ENCODE results near the gene SMIM5.
"Not testable (repeated sequence)": the region's sequence is repeated elsewhere in the genome, so short reads cannot be mapped to it uniquely, and the experiment has no call there.

SMIM5 gene

DNA sequence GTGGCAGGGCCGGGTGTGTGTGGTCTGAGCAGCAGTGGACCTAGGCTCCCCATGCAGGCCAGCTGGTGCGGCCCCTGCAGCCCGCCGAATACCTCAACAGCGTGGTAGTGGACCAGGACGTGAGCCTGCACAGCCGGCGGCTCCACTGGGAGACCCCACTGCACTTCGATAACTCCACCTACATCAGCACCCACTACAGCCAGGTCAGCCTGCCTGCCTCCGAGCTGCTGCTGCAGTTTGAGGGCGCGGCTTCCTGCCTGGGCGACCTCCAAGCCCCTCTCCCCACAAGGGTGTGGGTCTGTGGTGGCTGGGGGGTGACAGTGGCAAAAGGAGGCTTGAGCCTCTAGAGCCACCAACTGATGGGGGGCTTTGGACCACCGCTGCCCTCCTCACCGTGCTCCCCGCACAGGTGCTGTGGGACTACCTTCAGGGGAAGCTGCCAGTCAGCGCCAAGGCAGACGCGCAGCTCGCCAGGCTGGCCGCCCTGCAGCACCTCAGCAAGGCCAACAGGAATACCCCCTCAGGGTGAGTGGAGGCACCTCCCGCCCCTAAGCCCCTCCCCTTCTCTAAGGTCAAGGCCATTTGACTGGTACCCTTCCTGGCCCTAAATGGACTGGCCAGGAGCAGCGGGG lies 8.4 kb upstream of the SMIM5 start:
- no peak for DNase-seq (ENCODE audit: low spot score)

DNA sequence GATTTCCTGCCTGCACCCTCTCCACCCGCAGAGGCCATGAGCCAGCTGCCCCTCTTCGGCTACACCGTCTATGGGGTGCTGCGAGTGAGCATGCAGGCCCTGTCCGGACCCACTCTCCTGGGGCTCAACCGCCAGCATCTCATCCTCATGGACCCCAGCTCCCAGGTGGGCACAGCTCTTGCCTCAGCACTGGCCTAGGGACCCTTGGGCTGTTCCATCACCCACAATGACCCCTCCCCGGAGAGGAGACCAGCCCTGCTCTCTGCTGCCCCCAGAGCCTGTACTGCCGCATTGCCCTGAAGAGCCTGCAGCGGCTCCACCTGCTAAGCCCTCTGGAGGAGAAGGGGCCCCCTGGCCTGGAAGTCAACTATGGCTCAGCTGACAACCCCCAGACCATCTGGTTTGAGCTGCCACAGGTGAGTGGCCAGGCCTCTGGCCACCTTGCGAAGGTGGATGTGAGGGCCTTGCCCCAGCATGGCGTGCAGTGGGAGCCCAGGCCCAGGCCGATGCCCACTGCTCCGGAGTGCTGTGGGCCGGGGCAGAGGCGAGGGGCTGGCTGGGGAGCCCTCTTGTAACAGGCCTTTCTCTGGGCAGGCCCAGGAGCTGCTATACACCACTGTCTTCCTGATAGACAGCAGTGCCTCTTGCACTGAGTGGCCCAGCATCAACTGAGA lies 7.3 kb upstream of the SMIM5 start:
- DNase-seq (ENCODE audit: low spot score) = peak; percentile 72

DNA sequence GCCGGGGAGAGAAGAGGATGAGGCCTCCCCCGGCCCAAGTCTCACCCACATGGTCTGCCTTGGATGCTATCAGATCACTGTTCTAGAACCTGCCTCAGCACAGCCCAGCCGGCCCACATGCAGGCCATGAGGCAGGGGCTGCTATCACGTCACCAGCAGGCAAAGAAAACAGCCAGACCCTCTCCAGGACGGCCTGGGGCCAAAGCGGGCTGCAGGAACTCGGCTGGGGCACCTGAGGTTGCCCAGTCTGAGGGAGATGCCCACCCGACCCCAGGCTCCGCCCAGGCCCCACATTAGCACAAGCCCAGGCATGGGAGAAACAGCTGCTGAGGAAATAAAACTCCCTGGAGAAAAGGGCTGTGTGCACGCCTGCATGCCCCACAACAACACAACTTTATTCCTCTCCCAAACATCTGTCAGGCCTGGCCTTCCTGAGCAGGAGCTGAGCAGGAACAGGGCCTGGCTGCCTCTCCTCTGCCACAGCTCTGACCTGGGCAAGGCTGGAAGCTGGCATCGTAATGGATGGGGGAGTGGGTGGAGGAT lies 6.7 kb upstream of the SMIM5 start:
- no peak for DNase-seq (ENCODE audit: low spot score)

DNA sequence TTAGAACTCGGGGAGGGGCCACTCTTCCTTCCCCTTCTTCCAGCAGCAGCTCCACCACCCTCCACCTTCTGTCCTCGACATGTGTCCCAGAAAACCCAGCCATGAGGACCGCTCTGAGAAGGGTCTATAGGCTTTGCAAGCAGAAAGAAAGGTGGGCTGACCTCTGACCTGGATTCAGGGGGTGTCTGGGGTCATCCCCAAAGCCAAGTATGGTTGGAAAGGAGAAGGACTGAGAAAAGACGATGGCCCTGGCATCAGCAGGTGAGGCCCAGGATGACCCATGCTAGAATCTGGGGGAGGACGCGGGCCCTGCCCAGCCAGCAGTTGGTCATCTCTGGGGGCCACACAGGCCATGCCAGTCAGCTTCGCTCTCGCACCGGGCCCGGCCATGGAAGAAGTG lies 6.1 kb upstream of the SMIM5 start:
- DNase-seq (ENCODE audit: low spot score) = no peak

DNA sequence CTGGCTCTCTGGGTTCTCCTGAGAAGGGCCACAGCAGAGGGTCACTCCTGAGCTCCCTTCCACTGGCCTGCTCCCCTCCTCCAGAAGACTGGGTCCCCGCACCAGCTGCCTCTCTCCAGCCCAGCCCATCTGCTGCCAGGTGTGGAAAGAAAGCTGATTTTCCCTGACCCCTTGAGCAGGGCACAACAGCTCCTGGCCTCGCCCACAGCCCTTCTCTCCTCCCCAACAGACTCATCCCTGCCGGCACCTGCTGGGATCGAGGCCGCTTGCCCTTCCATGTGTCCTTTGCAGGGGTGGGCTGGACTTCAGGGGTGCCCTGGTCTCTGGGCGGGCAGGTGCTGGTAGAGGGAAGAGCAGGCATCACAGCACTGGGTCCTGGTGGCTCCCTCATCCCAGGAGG lies 4.8 kb upstream of the SMIM5 start:
- DNase-seq (ENCODE audit: low spot score) = no peak

DNA sequence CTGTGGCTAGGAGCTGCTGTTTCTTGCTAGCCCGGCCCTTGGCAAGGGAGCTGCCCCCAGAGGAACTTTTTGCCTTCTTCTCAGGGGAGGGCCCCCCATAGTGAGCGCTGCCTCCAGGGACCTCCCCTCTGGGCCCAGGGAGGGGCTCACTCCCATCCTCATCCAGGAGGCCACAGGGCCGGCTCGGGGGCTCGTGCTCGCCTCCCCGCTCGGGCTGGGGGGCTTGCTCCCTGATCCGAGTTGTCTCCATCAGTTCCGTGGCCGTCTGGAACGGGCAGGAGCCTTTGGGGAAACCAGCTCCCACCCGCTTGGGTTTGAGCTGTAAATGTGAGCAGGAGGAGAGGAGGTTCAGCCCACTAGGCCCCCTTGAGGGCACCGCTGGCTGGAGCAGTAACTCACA lies 4.1 kb upstream of the SMIM5 start:
- no peak for DNase-seq (ENCODE audit: low spot score)

DNA sequence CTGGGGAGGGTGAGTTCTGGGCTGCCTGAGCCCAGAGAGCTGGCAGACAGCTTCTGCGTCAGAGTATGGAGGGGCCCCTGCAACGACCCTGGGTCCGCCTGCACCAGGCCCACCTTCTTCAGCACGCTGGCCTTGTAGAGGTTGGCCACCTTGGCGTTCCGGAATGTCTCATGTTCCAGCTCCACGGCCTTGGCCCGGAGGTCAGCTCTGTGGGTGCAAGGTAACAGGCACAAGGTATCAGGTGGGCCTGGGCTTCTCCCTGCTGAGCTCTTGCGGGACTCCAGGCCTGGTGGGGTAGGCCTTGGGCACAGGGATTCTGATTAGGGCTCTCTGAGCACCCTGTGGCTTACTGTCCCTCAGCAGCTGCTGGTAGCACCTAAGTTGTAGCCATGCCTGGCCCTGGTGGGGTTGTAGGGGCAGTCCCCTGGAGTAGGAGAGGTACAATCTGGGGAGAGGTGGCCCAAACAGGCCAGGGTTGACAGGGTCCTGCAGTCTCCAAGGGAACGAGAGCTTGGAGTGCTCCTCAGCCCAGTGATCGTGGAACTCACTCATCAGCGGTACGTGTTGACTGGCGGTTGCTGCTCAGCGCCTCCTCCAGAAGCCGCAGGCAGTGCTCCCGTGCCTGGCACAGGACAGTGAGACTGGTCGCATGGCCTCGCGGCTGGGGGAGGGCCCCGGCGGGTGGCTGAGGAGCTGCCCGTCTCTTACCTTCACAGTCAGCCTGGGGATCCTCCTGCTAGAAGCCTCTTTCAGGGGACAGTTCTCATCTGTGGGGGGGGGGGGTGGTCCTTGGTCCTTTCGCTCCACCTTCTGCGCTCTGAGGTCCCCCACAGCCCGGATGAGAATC lies 2.9 kb upstream of the SMIM5 start:
- DNase-seq (ENCODE audit: low spot score) = no peak

DNA sequence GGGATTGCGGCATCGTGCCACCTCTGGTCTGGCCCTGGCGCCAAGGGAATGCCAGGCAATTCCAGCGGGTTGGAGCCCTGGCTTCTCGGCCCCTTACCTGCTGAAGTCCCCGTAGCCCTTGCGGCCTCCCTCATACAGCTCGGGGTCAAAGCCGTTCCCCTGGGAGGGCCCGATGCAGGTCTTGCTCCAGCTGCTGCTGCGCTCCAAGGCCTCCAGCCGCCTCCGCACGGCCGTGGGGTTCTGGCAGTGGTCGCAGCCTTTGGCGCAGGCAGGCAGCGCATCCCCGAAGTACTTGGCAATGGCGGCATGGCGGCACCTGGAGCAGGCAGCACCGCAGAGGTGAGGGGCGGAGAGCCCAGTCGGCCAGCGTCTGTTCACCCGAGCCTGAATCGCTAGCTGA lies 1.9 kb upstream of the SMIM5 start:
- DNase-seq (ENCODE audit: low spot score) = no peak

DNA sequence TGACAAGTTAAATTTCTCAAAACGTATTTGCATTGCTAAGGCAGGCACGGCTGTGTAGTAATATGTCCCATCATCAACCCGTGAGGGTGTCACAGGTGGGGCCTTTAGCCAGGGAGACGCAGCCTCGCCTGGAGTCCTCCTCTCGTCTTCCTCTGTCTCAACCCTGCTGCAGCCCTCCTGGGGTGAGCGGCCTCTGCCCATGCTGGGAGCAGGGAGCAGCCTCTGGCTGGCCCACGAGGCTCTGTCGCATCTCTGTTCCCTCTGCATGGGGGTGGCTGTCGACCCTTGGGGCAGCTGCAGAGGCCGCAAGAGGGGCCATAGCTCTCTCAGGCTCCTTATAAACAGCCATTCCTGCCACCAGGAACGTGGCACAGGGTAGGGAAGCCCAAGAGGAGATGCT lies 806 bp upstream of the SMIM5 start:
- DNase-seq (ENCODE audit: low spot score) = no peak

DNA sequence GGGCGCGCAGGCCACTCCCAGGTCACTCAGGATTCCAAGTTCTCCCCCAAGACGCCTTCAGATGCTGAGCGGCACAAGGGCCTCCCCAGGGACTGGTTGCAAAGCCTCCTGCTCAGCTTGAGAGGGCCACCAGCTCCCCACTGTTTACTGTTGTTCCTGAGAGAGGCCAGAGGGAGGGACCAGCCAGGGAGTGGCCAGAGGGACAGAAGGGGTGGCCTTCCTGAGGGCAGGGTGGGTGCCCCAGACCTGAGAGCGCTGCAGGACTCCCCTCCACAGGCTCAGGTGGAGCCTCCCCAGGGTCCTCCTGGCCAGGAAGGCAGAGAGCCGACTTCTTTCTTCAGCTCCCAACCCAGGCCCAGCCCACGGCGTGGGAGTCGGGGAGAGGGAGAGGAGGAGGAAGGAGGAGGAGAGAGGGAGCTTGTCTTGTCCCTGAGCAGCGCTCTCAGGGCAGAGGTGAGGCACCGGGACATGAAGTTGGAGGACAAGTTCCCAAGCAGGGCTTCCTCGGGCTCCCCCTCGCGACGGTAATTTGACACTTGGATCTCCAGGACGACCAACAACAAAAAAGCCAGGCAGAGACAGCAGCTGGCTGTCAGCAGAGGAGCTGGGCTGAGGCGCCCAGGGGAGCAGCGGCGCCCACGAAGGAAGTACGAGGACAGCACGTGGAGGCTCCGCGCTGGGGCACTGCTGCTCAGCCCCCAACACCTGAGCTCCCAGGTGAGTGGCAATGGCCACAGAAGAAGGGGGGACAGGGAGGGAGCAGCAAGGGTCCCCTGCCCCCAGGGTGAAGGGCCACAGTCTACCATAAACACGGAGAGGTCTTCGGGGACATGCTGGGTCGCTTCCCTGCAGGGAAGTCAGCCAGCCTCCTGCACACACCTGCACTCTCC lies 497 bp downstream of the SMIM5 start:
- DNase-seq (ENCODE audit: low spot score) = peak; percentile 96

DNA sequence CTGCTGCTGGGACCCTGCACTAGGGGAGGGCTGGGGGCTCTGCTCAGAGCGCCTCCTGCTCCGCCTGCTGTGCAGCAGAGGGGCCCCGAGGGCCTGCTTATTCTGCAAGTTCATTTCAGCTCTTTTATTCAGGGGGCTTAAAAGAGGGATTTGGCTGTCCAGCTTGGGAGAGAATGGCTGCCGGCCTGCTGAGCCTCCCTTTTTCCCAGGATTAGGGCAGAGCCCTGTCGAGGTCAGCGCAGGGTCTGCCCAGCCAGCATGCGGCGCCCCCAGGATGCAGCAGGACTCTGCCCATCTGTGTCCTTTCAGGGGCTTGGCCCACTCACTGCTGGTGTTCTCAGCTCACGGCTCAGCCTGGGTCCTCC lies 1.1 kb downstream of the SMIM5 start:
- no peak for DNase-seq (ENCODE audit: low spot score)

DNA sequence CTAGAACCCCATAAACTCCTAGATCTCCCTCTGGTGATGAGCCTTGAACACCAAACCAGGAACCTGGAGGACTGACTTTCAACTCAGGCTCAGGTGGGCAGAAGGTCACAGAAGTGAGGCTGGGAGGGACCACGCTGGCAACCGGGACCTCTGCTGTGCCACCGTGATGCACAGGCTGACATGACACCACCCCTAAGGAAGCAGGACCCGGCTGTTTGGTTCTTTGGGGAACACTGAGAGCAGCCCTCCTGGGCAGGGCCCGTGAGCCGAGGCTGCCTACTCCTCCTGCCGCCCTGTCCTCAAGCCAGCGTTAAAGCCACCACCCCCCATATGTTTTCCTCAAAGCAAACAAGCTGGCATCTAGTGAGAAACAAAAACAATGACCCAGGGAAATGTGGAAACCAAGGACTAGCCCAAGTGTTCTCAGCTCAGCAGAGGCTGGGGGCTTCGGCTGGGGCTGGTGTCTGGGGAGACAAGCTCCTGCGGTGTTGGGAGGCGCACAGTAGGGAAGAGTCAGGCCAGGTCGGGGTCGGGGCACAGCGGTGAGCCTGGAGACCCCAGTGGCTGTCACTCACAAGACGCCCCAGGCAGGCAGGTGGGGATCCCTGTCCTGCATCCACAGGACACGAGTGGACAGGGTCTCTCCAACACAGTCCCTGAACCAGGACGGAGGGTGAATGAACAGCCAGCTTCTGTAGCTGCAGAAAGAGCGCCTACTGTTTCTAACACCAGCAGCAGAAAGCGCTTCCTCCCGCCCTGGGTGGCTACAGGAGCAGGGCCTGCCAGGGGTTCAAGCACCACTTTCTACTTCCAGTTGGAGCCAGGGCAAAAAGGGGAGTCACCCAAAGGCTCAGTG lies 1.7 kb downstream of the SMIM5 start:
- DNase-seq (ENCODE audit: low spot score) = no peak

DNA sequence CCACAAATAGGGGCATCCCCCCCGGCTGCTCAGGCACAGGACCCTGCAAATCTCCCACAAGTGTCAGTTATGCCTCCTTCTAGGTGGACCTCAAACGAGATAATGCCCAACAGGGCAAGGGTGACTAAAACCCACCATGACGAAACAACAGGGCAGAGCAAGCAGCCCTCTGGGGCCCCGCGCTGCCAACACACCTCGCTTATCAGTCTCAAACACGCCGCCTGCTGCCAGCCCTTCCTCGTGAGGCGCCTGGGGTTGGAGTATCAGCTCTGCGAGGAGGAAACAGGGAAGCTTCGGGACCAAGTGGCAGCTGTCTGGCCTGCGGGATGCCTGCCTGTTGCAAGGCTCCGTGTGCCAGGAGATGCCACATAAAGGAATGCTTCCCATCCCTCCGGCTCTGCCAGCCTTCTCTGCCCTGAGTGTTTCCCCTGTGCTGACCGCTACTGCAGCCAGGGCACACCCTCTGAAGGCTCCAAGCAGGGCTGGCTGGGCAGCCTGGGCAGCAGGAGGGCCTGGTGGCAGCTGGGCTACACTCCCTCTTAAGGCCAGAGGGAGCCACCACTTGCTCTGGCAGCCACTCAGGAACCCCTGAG lies 2.5 kb downstream of the SMIM5 start:
- no peak for DNase-seq (ENCODE audit: low spot score)

DNA sequence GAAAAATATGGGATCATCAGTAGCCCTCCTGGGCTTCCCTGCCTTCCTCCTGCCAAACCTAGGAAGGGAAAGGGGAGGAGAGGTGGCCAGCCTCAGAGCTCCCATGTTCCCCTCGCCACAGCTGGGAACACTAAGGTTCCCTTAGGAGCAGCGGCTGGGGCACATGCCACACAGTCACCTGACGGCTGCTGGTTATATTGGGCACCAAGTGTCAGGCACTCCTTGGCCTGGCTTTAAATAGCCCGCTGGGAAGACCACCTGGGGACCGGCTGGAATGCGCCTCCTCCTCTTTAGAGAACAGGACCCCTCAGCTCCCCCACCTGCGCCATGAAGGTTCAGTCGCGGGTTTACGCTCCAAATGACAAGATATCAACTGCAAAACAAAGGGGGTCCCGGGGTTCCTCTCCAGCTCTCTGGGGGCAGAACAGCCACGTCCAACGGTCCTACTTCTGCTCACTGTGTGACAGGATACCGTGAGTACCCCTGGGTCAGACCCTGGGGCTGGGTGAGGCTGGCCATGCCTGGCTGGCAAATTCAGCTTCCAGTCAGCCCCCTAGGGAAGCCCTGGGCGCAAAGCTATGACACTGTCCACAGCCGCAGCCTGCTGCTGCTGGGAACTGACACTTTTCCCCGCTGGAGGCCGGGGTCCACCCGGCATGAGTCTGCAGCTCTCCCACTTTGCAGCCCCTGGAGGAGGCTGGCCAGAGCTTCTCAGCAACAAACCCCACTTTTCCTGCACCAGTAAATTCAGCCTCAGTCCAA lies 3.3 kb downstream of the SMIM5 start:
- no peak for DNase-seq (ENCODE audit: low spot score)

DNA sequence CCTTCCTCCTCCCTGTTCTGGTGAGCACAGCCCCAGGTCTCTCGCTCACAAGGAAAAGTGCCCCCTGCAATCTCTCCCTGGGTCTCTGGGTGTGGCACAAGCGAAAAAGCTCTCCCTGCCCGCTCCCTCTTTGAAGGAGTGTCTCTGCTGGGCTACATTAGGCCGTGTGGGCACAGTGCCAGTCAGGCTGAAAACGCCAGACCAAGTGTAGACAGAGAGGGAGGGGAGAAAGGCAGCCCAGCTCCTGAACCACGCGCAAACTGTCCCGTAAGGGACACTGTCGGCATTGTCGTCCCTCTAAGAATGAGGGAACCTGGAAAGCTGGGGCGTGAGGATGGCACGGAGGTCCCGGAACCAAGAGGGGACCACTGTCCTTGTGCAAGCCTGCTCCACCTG lies 3.9 kb downstream of the SMIM5 start:
- DNase-seq (ENCODE audit: low spot score) = no peak

DNA sequence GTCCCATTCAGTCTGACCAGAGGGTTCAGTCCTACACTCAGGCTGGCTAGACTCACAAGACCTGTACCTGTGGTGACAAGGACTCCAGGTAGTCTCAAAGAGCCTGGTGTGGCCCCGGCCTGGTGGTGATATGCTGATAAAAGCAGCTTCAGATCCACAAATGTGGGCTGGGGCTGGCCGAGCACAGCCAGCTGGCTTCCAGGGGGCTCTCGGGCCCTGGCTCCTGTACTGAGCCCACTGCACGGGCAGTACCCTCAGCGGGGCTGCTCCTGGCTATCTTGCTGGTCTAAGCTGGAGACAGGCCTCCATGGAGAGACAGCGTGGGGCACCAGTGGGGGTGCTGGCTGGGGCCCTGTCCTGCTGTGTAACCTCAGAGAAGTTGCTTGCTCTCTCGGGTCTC lies 4.3 kb downstream of the SMIM5 start:
- DNase-seq (ENCODE audit: low spot score) = no peak

DNA sequence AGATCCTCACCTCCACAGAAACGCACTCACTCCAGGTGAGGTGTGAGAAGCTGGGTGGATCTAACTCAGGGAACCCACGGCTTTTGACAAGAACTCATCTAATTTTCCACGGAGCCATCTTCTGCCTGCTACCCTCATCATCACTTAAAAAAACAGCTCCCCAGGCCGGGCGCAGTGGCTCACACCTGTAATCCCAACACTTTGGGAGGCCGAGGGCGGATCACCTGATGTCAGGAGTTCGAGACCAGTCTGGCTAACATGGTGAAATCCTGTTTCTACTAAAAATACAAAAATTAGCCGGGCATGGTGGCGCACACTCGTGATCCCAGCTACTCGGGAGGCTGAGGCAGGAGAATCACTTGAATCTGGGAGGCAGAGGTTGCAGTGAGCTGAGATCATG lies 4.8 kb downstream of the SMIM5 start:
- DNase-seq (ENCODE audit: low spot score) = not testable (repeated sequence)

DNA sequence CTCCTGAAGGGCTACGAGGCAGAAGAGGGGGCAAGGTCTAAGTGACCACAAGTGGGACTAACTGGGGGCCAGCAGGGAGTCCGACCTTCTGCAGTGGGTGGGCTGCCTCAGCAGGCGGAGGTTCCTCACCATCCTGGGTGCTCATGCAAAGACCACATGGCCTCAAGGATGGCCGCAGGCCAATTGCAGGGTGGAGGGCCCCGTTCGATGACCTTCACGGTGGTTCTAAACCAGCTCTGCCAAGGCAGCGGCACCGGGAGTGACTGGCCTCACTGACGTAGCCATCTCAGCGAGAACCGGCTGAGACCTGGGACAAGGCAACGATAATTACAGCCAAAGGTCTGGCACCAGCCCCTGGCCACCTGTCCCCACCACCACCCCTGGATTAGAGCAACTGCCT lies 5.7 kb downstream of the SMIM5 start:
- no peak for DNase-seq (ENCODE audit: low spot score)

DNA sequence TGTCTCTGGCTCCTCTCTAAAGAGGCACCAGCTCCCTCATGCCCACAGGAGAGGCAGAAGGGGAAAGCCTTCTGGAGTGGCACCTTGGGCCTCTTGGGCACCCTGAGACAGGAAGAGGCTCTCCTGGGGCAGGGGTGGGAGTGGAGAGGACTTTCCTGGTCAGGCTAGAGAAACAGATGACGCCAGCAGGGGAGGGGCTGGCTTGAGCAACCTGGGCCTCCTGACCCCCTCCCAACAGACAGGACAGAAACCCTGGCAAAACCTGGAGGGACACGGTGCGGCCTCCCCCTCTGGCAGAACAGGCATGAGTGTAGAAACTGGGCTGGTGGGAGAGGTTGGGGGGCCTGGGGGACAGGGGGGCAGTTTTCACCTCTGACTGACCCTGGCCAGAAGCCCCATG lies 6.1 kb downstream of the SMIM5 start:
- no peak for DNase-seq (ENCODE audit: low spot score)

Measured in AG08396 (cell line).